ENCODE data around the gene PCSK5. TPM values are rescaled to one million over a fixed set of nuclear protein-coding genes. Genes with fewer than 3 reads are reported as not detected.

Gene PCSK5
- total RNA-seq, 2 experiments from 2014 or later: 0.76 TPM; not detected in 1

DNA sequence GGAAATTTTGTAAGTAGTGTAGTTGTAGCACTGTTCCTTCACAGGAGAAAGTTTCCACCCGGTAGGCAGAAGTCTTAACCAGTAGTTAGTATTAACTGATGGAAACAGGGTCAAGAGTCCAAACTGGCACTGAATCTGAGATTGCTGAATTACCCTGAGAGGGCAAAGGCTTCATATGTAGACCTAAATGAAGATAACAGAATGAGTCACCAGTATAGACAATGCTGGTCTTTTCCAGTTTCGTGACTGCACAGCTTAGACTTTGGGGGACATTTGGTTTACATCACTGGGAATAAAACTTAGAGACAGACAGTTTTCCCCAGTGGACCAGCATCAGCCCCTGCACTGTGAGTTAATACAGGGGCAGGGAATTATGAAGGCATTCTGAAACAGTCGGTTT lies 60.5 kb downstream of the PCSK5 start:
- Histone ChIP-seq H3K4me1 (ENCODE audit: insufficient read depth, low read length, poor library complexity, severe bottlenecking) (no peaks in the 10 kb centered on the region), H3K36me3 (ENCODE audit: insufficient read depth, low read length) (no peaks in the 10 kb centered on the region), H4K20me1 (ENCODE audit: insufficient read depth, low read length) (no peaks in the 10 kb centered on the region), H2AFZ (ENCODE audit: low read length) (no peak overlapping the region), H3K4me3 (ENCODE audit: low read depth, low read length, poor library complexity, severe bottlenecking) (no peak overlapping the region), H3K9me3 (ENCODE audit: low read length) (no peaks in the 10 kb centered on the region), H3K9me2 (ENCODE audit: insufficient read depth, low read length) (no peaks in the 10 kb centered on the region), H3K27ac (ENCODE audit: low read depth, low read length, poor library complexity, severe bottlenecking) (no peak overlapping the region), H3K4me2 (ENCODE audit: low read length) (no peak overlapping the region), H3K79me2 (ENCODE audit: insufficient read depth, low read depth, low read length) (no peaks in the 10 kb centered on the region)
- POLR2A ChIA-PET: no interaction called here
- CTCF ChIA-PET (ENCODE audit: unreplicated experiment): no interaction called here
- intact Hi-C loops (cut with micrococcal nuclease; ENCODE audit: unreplicated experiment): no loop called here
- BruUV-seq (replicated peaks): no TSS peak
- TF ChIP-seq CTCF (conservative IDR thresholded peaks at IDR 0.05; ENCODE audit: low read length) (no peak), EZH2phosphoT487 (IDR thresholded peaks at IDR 0.05; ENCODE audit: borderline replicate concordance, low read depth, low read length) (no peak)
- DNase-seq (ENCODE audit: low spot score): no peak

DNA sequence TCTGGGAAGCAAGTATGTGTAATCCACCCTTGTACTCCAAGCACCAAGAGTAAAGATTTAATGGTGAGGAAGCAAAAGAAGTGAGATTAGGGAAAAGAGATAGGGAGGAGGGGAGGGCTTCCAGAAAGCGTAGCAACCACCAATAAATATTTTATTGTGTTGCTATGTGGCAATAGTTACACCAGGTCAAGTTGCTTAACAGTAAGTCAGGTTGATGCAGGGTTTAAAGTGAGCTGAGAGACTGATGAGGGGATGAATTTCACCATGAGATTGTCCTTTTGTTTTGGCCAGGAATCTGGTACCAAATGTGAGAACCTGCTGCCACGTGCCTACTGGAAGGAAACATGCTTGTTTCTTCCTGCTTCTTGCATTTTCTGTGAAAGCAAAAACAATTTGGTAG lies 62.7 kb downstream of the PCSK5 start:
- Histone ChIP-seq H3K4me1 (ENCODE audit: insufficient read depth, low read length, poor library complexity, severe bottlenecking) (no peaks in the 10 kb centered on the region), H3K4me2 (ENCODE audit: low read length) (no peak overlapping the region), H3K9me3 (ENCODE audit: low read length) (no peaks in the 10 kb centered on the region), H3K36me3 (ENCODE audit: insufficient read depth, low read length) (no peaks in the 10 kb centered on the region), H3K9me2 (ENCODE audit: insufficient read depth, low read length) (no peaks in the 10 kb centered on the region), H2AFZ (ENCODE audit: low read length) (no peak overlapping the region), H3K4me3 (ENCODE audit: low read depth, low read length, poor library complexity, severe bottlenecking) (no peak overlapping the region), H3K27ac (ENCODE audit: low read depth, low read length, poor library complexity, severe bottlenecking) (no peak overlapping the region), H3K79me2 (ENCODE audit: insufficient read depth, low read depth, low read length) (no peaks in the 10 kb centered on the region), H4K20me1 (ENCODE audit: insufficient read depth, low read length) (no peaks in the 10 kb centered on the region)
- no TSS peak for BruUV-seq (replicated peaks)
- no peak for DNase-seq (ENCODE audit: low spot score)
- intact Hi-C loops (cut with micrococcal nuclease; ENCODE audit: unreplicated experiment): no loop called here
- TF ChIP-seq CTCF (conservative IDR thresholded peaks at IDR 0.05; ENCODE audit: low read length) (no peak), EZH2phosphoT487 (IDR thresholded peaks at IDR 0.05; ENCODE audit: borderline replicate concordance, low read depth, low read length) (no peak)
- ChIA-PET POLR2A (no interaction called here), CTCF (ENCODE audit: unreplicated experiment) (no interaction called here)

DNA sequence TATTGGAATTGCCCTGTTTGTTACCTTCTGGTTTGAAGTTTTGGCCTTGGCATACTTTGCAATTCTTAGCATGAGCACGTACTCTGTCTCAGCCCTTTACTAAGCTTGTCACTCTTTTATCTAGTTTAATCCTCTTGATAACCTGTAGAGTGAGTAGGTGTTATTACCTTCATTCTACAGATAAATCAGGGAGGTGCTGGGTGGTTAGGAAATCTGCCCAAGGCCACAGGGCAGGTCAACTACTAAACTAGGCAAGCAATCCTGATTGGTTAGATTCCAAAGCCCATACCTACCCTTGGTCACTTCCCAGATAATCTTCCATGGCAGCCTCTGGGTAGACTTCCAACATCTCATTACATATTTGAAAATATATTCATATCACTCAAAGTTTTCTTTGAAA lies 65.7 kb downstream of the PCSK5 start:
- Histone ChIP-seq H3K9me3 (ENCODE audit: low read length) (no peaks in the 10 kb centered on the region), H3K9me2 (ENCODE audit: insufficient read depth, low read length) (no peaks in the 10 kb centered on the region), H3K36me3 (ENCODE audit: insufficient read depth, low read length) (no peaks in the 10 kb centered on the region), H3K4me1 (ENCODE audit: insufficient read depth, low read length, poor library complexity, severe bottlenecking) (no peaks in the 10 kb centered on the region), H3K79me2 (ENCODE audit: insufficient read depth, low read depth, low read length) (no peaks in the 10 kb centered on the region), H3K4me2 (ENCODE audit: low read length) (no peak overlapping the region), H3K27ac (ENCODE audit: low read depth, low read length, poor library complexity, severe bottlenecking) (no peak overlapping the region), H3K4me3 (ENCODE audit: low read depth, low read length, poor library complexity, severe bottlenecking) (no peak overlapping the region), H4K20me1 (ENCODE audit: insufficient read depth, low read length) (no peaks in the 10 kb centered on the region), H2AFZ (ENCODE audit: low read length) (no peak overlapping the region)
- POLR2A ChIA-PET: no interaction called here
- CTCF ChIA-PET (ENCODE audit: unreplicated experiment): no interaction called here
- no peak for DNase-seq (ENCODE audit: low spot score)
- no TSS peak for BruUV-seq (replicated peaks)
- intact Hi-C loops (cut with micrococcal nuclease; ENCODE audit: unreplicated experiment): no loop called here
- TF ChIP-seq EZH2phosphoT487 (IDR thresholded peaks at IDR 0.05; ENCODE audit: borderline replicate concordance, low read depth, low read length): no peak
- TF ChIP-seq CTCF (conservative IDR thresholded peaks at IDR 0.05; ENCODE audit: low read length): no peak

Measured in OCI-LY7 (cell line).